ENCODE data around the gene CREBL2. TPM values are rescaled to one million over a fixed set of nuclear protein-coding genes. Genes with fewer than 3 reads are reported as not detected.

CREBL2 gene
- polyA plus RNA-seq, 1 experiment = 31.0 TPM

GRCh38 chr12:12582895-12583303 is 28.8 kb upstream of the CREBL2 start:
- CTCF ChIA-PET = no interaction called here
- Histone ChIP-seq H3K27ac (ENCODE audit: low read depth, low read length) (no peak overlapping the region), H3K27me3 (ENCODE audit: control insufficient read depth, insufficient read depth, low read length) (peaks cover 3% of the 10 kb centered on the region), H3K9me3 (ENCODE audit: control insufficient read depth, insufficient read depth, low read length) (no peaks in the 10 kb centered on the region), H3K4me3 (ENCODE audit: low read depth, low read length) (no peak overlapping the region)
- POLR2A ChIA-PET = no interaction called here
- no peak for DNase-seq (ENCODE audit: low read depth, low spot score)
- TF ChIP-seq, protein P1, sequence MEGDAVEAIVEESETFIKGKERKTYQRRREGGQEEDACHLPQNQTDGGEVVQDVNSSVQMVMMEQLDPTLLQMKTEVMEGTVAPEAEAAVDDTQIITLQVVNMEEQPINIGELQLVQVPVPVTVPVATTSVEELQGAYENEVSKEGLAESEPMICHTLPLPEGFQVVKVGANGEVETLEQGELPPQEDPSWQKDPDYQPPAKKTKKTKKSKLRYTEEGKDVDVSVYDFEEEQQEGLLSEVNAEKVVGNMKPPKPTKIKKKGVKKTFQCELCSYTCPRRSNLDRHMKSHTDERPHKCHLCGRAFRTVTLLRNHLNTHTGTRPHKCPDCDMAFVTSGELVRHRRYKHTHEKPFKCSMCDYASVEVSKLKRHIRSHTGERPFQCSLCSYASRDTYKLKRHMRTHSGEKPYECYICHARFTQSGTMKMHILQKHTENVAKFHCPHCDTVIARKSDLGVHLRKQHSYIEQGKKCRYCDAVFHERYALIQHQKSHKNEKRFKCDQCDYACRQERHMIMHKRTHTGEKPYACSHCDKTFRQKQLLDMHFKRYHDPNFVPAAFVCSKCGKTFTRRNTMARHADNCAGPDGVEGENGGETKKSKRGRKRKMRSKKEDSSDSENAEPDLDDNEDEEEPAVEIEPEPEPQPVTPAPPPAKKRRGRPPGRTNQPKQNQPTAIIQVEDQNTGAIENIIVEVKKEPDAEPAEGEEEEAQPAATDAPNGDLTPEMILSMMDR (IDR thresholded peaks at IDR 0.05; ENCODE audit: low read depth, low read length) = no peak

GRCh38 chr12:12583510-12584178 is 28.0 kb upstream of the CREBL2 start:
- POLR2A ChIA-PET = no interaction called here
- H3K27ac ChIP-seq (ENCODE audit: low read depth, low read length) = no peak overlapping the region
- no peak for DNase-seq (ENCODE audit: low read depth, low spot score)
- CTCF ChIA-PET = interaction anchor here (0.6 kb wide), 1 partner anchor 43 kb away, joined by 3 read pairs; no protein-coding TSS in a partner anchor
- H3K4me3 ChIP-seq (ENCODE audit: low read depth, low read length) = no peak overlapping the region
- no peaks in the 10 kb centered on the region for H3K9me3 ChIP-seq (ENCODE audit: control insufficient read depth, insufficient read depth, low read length)
- H3K27me3 ChIP-seq (ENCODE audit: control insufficient read depth, insufficient read depth, low read length) = peaks cover 3% of the 10 kb centered on the region
- TF ChIP-seq, protein P1 (IDR thresholded peaks at IDR 0.05; ENCODE audit: low read depth, low read length) = no peak

GRCh38 chr12:12585115-12585863 is 26.4 kb upstream of the CREBL2 start:
- DNase-seq (ENCODE audit: low read depth, low spot score) = no peak
- H3K9me3 ChIP-seq (ENCODE audit: control insufficient read depth, insufficient read depth, low read length) = no peaks in the 10 kb centered on the region
- ChIA-PET CTCF (interaction anchor here (0.5 to 0.7 kb wide), 2 partner anchors 11 to 552 kb away, joined by 5 read pairs; no protein-coding TSS in a partner anchor), POLR2A (no interaction called here)
- peaks cover 6% of the 10 kb centered on the region for H3K27me3 ChIP-seq (ENCODE audit: control insufficient read depth, insufficient read depth, low read length)
- H3K27ac ChIP-seq (ENCODE audit: low read depth, low read length) = no peak overlapping the region
- TF ChIP-seq, protein P1 (IDR thresholded peaks at IDR 0.05; ENCODE audit: low read depth, low read length) = no peak
- no peak overlapping the region for H3K4me3 ChIP-seq (ENCODE audit: low read depth, low read length)

DNA sequence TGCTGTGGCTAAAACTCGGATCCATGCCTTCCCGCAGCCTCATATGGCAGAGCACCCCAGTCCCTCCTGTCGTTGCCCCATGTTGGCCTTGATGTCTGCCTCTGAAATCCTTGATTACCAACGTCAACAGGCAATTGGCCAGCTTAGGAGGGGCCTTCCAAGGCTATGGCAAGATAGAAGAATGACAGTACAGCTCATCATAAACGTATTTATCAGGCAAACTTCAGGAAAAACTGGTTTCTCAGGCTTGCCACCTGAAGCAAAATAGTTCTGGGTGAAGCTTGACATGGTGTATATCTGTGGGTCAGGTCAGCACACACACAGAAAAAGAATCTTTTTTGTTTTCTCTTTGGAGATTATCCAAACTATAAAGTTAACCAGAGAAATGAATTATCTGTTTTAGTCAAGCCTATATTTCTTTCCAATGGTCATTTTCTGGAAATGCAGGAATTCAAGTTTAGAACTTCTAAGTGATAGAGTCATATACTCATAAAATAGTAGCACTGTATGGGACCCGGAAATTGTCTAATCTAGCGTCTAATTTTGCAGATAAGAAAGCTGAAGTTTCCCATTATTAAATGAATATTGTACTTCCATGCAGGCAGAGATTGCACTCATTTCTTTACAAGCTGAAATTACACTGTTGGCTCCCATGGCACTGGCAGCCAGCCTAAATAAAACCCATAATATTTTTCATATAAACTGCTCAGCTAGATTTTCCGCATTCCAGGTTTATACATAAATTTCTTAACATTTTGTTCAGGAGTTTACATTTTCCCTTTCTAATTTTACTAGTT is 24.6 kb upstream of the CREBL2 start:
- Histone ChIP-seq H3K9me3 (ENCODE audit: control insufficient read depth, insufficient read depth, low read length) (no peaks in the 10 kb centered on the region), H3K27me3 (ENCODE audit: control insufficient read depth, insufficient read depth, low read length) (peaks cover 6% of the 10 kb centered on the region), H3K27ac (ENCODE audit: low read depth, low read length) (no peak overlapping the region), H3K4me3 (ENCODE audit: low read depth, low read length) (no peak overlapping the region)
- TF ChIP-seq, protein P1 (IDR thresholded peaks at IDR 0.05; ENCODE audit: low read depth, low read length) = no peak
- no peak for DNase-seq (ENCODE audit: low read depth, low spot score)
- POLR2A ChIA-PET = no interaction called here
- CTCF ChIA-PET = no interaction called here

All from AG04450 (cell line).